ENCODE data around the gene CDADC1. TPM values are rescaled to one million over a fixed set of nuclear protein-coding genes. Genes with fewer than 3 reads are reported as not detected.
A peak's percentile ranks its signal among the peaks of the same experiment; 100 is the strongest.

The CDADC1 gene
- total and polyA plus RNA-seq, 2 of the 13 experiments (the other 11 are each of a cell fraction or from before 2014, with no cell fraction given), result 2.4 to 9.0 TPM

- TF ChIP-seq AFF4 (CRISPR knock-in tag; IDR thresholded peaks at IDR 0.05) (no peak), DRAP1 (CRISPR knock-in tag; IDR thresholded peaks at IDR 0.05) (peak; percentile 92), MNT (IDR thresholded peaks at IDR 0.05) (no peak), TOPORS (CRISPR knock-in tag; IDR thresholded peaks at IDR 0.05) (peak; percentile 36; the same call in 1 of the 2 replicates), POLR2A (IDR thresholded peaks at IDR 0.05; ENCODE audit: insufficient read depth in 1 of 2, low read depth in 2 of 2, low read length in 2 of 2) (peak; percentile 79 to 83), MTF2 (CRISPR knock-in tag; IDR thresholded peaks at IDR 0.05; ENCODE audit: borderline replicate concordance) (no peak), AHDC1 (CRISPR knock-in tag; IDR thresholded peaks at IDR 0.05; ENCODE audit: borderline replicate concordance) (no peak), CREM (IDR thresholded peaks at IDR 0.05) (peak; percentile 99), CREM (CRISPR knock-in tag; IDR thresholded peaks at IDR 0.05) (peak; percentile 91), MZF1 (CRISPR knock-in tag; IDR thresholded peaks at IDR 0.05; ENCODE audit: borderline replicate concordance) (no peak), ZNF564 (CRISPR knock-in tag; IDR thresholded peaks at IDR 0.05) (no peak), BCLAF1 (IDR thresholded peaks at IDR 0.05) (no peak), ZNF563 (CRISPR knock-in tag; IDR thresholded peaks at IDR 0.05) (no peak), ATAD3A (CRISPR knock-in tag; IDR thresholded peaks at IDR 0.05) (no peak)
Measured at GRCh38 chr13:49247643-49248621, at the start of gene CDADC1 (continued).

Data from HepG2 (cell line).